GM12878 (cell line): Measurements from ENCODE around the gene SNED1. TPM values are rescaled to one million over a fixed set of nuclear protein-coding genes. Genes with fewer than 3 reads are reported as not detected.

Experiments
- ATAC-seq: fragments of 200-7000 bp; cut with Tn5 transposase; 3 replicates; pipeline ENCODE4 v1.9.1; 2020; ENCODE audit warnings: mild to moderate bottlenecking, moderate library complexity
- BruUV-seq: library from RNA; stranded (reverse); fragments of 400-500 nt; replicated peaks from 2 replicates; lab custom pipeline; 2021; lab: Mats Ljungman, UMichigan
- CTCF ChIA-PET: fragments of 300-600 bp; sonication (Branson Sonifier 250); formaldehyde crosslinking; extraction: SDS; loops from one replicate; lab custom pipeline; 2021; ENCODE audit warnings: inconsistent platforms; lab: Yijun Ruan, JAX
- POLR2A ChIA-PET: fragments of 350-600 bp; formaldehyde crosslinking; extraction: SDS; loops from one replicate; lab custom pipeline; 2021; ENCODE audit warnings: inconsistent platforms; lab: Charles Lee
- RAD21 ChIA-PET: fragments of 300-600 bp; sonication (Branson Sonifier 250); formaldehyde crosslinking; loops from one replicate; lab custom pipeline; 2023; ENCODE audit warnings: antibody characterized with exemption; ENCODE audit not compliant: unreplicated experiment; lab: Charles Lee
- SMC1A ChIA-PET: fragments of 300-600 bp; sonication (Branson Sonifier 250); formaldehyde crosslinking; loops from one replicate; lab custom pipeline; 2023; ENCODE audit not compliant: unreplicated experiment, uncharacterized antibody; lab: Charles Lee
- DNase-seq: peaks from one replicate; pipeline ENCODE4 v3.0.0-alpha.2; 2011; ENCODE audit warnings: low read depth, low spot score
- FAIRE-seq: peaks from 3 replicates; lab custom pipeline; 2011; peaks lifted over from hg19 to GRCh38; lab: Jason Lieb, UNC
- H2AFZ ChIP-seq: 2 replicates; pipeline ENCODE4 v1.6.0; 2011; ENCODE audit warnings: low read depth, low read length, control low read depth; ENCODE audit not compliant: control insufficient read depth
- H3K27ac ChIP-seq: 2 replicates; pipeline ENCODE4 v1.5.1; 2011; ENCODE audit warnings: control low read depth; ENCODE audit not compliant: control insufficient read depth, insufficient read depth
- H3K27me3 ChIP-seq, 2 experiments: replicated peaks in 1 of 2; 2 replicates each; pipeline versions ENCODE4 v1.6.0 to v1.6.1; 2011; ENCODE audit warnings: low read length in 1 of 2; ENCODE audit not compliant: control insufficient read depth in 2 of 2, insufficient read depth in 2 of 2
- H3K36me3 ChIP-seq, 2 experiments: 2 replicates each; pipeline ENCODE4 v1.5.1; 2011; ENCODE audit warnings: low read length in 1 of 2; ENCODE audit not compliant: control insufficient read depth in 2 of 2, insufficient read depth in 2 of 2
- H3K4me1 ChIP-seq: 2 replicates; pipeline ENCODE4 v1.6.1; 2011; ENCODE audit warnings: mild to moderate bottlenecking, low read length, moderate library complexity, mixed read lengths; ENCODE audit not compliant: control insufficient read depth, insufficient read depth
- H3K4me2 ChIP-seq: 2 replicates; pipeline ENCODE4 v1.6.0; 2011; ENCODE audit warnings: control low read depth; ENCODE audit not compliant: control insufficient read depth, insufficient read depth
- H3K4me3 ChIP-seq: fragments of 200-600 bp; sonication (generic); 2 replicates; pipeline ENCODE4 v1.5.1; 2016
- H3K79me2 ChIP-seq: 2 replicates; pipeline ENCODE4 v1.6.0; 2011; ENCODE audit warnings: low read length; ENCODE audit not compliant: control insufficient read depth, insufficient read depth
- H3K9ac ChIP-seq: 2 replicates; pipeline ENCODE4 v1.8.0; 2011; ENCODE audit warnings: low read length, control low read depth, mixed read lengths; ENCODE audit not compliant: control insufficient read depth, insufficient read depth
- H3K9me3 ChIP-seq: replicated peaks from 3 replicates; pipeline ENCODE4 v1.5.1; 2011; ENCODE audit warnings: mild to moderate bottlenecking, low read length; ENCODE audit not compliant: control insufficient read depth, insufficient read depth
- H4K20me1 ChIP-seq: 2 replicates; pipeline ENCODE4 v1.6.0; 2011; ENCODE audit not compliant: control insufficient read depth, insufficient read depth
- BHLHE40 ChIP-seq, 2 experiments: fragments of 450-650 bp in 1 of 2; IDR thresholded peaks; 2 replicates each; pipeline ENCODE4 v1.6.1; 2011 to 2017; ENCODE audit warnings: low read depth in 2 of 2, borderline replicate concordance in 1 of 2, improper control_type of control experiment in 1 of 2, low read length in 1 of 2, mild to moderate bottlenecking in 1 of 2
- BMI1 ChIP-seq: fragments of 450-650 bp; IDR thresholded peaks from 2 replicates; pipeline ENCODE4 v1.6.1; 2016; ENCODE audit warnings: mild to moderate bottlenecking, moderate library complexity, borderline replicate concordance
- ETV6 ChIP-seq, 2 experiments: fragments of 450-650 bp in 1 of 2; IDR thresholded peaks in 1 of 2; conservative IDR thresholded peaks in 1 of 2; 2 replicates each; pipeline ENCODE4 v1.6.1; 2014; ENCODE audit warnings: antibody characterized with exemption in 1 of 2, borderline replicate concordance in 1 of 2, low read depth in 1 of 2, mild to moderate bottlenecking in 1 of 2, moderate library complexity in 1 of 2
- GATAD2B ChIP-seq: fragments of 450-650 bp; conservative IDR thresholded peaks from 2 replicates; pipeline ENCODE4 v1.6.1; 2017; ENCODE audit warnings: low read depth, mild to moderate bottlenecking, moderate library complexity
- NFYA ChIP-seq: IDR thresholded peaks from 2 replicates; pipeline ENCODE4 v1.6.1; 2011; ENCODE audit warnings: low read depth, mild to moderate bottlenecking, low read length, improper control_type of control experiment, borderline replicate concordance
- NKRF ChIP-seq: fragments of 450-650 bp; conservative IDR thresholded peaks from 2 replicates; pipeline ENCODE4 v1.6.1; 2017; ENCODE audit warnings: mild to moderate bottlenecking, moderate library complexity
- RAD51 ChIP-seq: fragments of 450-650 bp; IDR thresholded peaks from 2 replicates; pipeline ENCODE4 v1.6.1; 2016; ENCODE audit warnings: moderate library complexity, mild to moderate bottlenecking, inconsistent platforms
- RCOR1 ChIP-seq: conservative IDR thresholded peaks from 2 replicates; pipeline ENCODE4 v1.6.1; 2012; ENCODE audit warnings: low read depth, low read length, improper control_type of control experiment
- RELA ChIP-seq: fragments of 450-650 bp; IDR thresholded peaks from 2 replicates; pipeline ENCODE4 v1.8.0; 2014; ENCODE audit warnings: borderline replicate concordance; ENCODE audit not compliant: partially characterized antibody
- RUNX3 ChIP-seq: IDR thresholded peaks from 2 replicates; pipeline ENCODE4 v1.6.1; 2012; ENCODE audit warnings: low read length, inconsistent platforms
- SMAD1 ChIP-seq: fragments of 450-650 bp; IDR thresholded peaks from 2 replicates; pipeline ENCODE4 v1.6.1; 2018; ENCODE audit warnings: mild to moderate bottlenecking, low read depth; ENCODE audit not compliant: partially characterized antibody
- SMC3 ChIP-seq: IDR thresholded peaks from 2 replicates; pipeline ENCODE4 v1.6.1; 2011; ENCODE audit warnings: low read length, improper control_type of control experiment, borderline replicate concordance
- YBX1 ChIP-seq: fragments of 450-650 bp; IDR thresholded peaks from 2 replicates; pipeline ENCODE4 v1.6.1; 2016; ENCODE audit warnings: antibody characterized with exemption
- ZNF24 ChIP-seq: fragments of 450-650 bp; IDR thresholded peaks from 2 replicates; pipeline ENCODE4 v1.6.1; 2017; ENCODE audit warnings: antibody characterized with exemption, mild to moderate bottlenecking
- WGBS: methylation state at CpG from one replicate; pipeline ENCODE4 v1.1.6; 2016; ENCODE audit warnings: low lambda C conversion rate; ENCODE audit not compliant: insufficient replicate concordance, insufficient coverage; ENCODE audit errors: missing lambda C conversion rate; 5-methylcytosine and 5-hydroxymethylcytosine counted together
- in situ Hi-C: fragments of 300-500 bp; cut with MboI; formaldehyde crosslinking; loops from 9 replicates; pipeline ENCODE4 v1.14.3; 2018; ENCODE audit warnings: mixed read lengths
- intact Hi-C: fragments of 100-400 bp; cut with micrococcal nuclease; formaldehyde crosslinking; loops from one replicate; pipeline ENCODE4 v1.14.2; 2022; ENCODE audit not compliant: unreplicated experiment
- polyA plus RNA-seq, 11 experiments: library from polyadenylated mRNA; depleted of rRNA in 4 of 11; unstranded in 6 of 11; stranded (reverse) in 5 of 11; fragments of >200 nt; fragmentation: Nextera tagmentation in 4 of 11; fragmentation: Illumina TruSeq in 1 of 11; extraction: Ambion mirVana in 4 of 11; extraction: Trizol in 1 of 11; gene quantifications; 1 replicate in 1 of 11; 2 replicates in 10 of 11; pipeline versions ENCODE4 v1.2.1 to v1.2.3, GENCODE V29; 2011 to 2016; ENCODE audit warnings: inconsistent platforms in 2 of 11, missing spikeins in 2 of 11, low read depth in 1 of 11
- total RNA-seq, 4 experiments: library from RNA; depleted of rRNA in 3 of 4; stranded (reverse); fragments of >200 nt in 3 of 4; fragmentation: Illumina TruSeq in 1 of 4; extraction: Trizol in 1 of 4; gene quantifications; 2 replicates each; pipeline versions ENCODE4 v1.2.1 to v1.2.3, GENCODE V29; 2013 to 2021
- TF ChIP-seq, protein P1 (sequence below): IDR thresholded peaks from 2 replicates; pipeline ENCODE4 v1.6.1; 2011; ENCODE audit warnings: borderline replicate concordance, low read depth, mild to moderate bottlenecking, moderate library complexity, mixed read lengths, low read length; ENCODE audit not compliant: insufficient read depth; ENCODE audit errors: extremely low read length
- TF ChIP-seq, protein P2 (sequence below): IDR thresholded peaks from 2 replicates; pipeline ENCODE4 v1.6.1; 2011; ENCODE audit warnings: low read depth, low read length, improper control_type of control experiment, borderline replicate concordance

Gene SNED1
- total and polyA plus RNA-seq, 10 of the 15 experiments (the other 5 are each of a cell fraction or from before 2014, with no cell fraction given), result 0.05 to 8.4 (median 3.0) TPM

DNA sequence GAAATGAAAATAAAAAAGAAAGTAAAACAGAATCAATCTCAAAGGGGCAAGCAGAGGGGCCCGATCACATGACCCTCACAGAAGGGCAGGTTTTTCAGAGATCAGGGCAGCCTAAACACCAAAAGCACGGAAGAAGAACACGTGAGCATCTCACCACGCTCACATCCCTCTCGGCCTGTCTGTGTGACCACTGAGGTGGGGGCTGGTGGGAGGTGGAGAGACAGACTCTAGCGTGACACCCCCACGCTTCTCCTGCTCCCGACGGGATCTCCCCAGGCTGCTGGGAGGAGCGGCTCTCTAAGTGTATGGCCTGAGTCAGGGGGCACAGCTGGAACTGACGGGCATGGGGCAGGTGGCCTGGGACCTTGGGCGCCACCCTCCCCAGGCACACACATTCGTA, 127.2 kb downstream of the SNED1 start:
- peaks cover 43% of the 10 kb centered on the region for H3K4me1 ChIP-seq
- H3K9me3 ChIP-seq, result peaks cover 3% of the 10 kb centered on the region
- H3K9ac ChIP-seq, result peak overlapping the region; percentile 56
- no peaks in the 10 kb centered on the region for H4K20me1 ChIP-seq
- in situ Hi-C loops (no loop called here), intact Hi-C loops (loop anchor here (2.0 kb wide), 2 partner anchors 23 to 27 kb away; partner anchors contain the start of gene PASK)
- ChIA-PET CTCF (interaction anchor here (2.1 kb wide), 1 partner anchor 15 kb away, joined by 10 read pairs; no protein-coding TSS in a partner anchor), POLR2A (interaction anchor here (1.0 to 4.3 kb wide), 3 partner anchors 12 to 29 kb away, joined by 3 to 35 read pairs (median 10); partner anchors contain the start of gene MTERF4), SMC1A (interaction anchor here (0.9 to 5.4 kb wide), 4 partner anchors 8 to 26 kb away, joined by 3 to 48 read pairs (median 5); no protein-coding TSS in a partner anchor), RAD21 (interaction anchor here (1.1 to 1.8 kb wide), 2 partner anchors 8 to 24 kb away, joined by 3 to 6 read pairs; partner anchors contain the start of gene PASK)
- no peak for DNase-seq
- TF ChIP-seq NKRF (no peak), RUNX3 (0 out of 2 replicates have a peak, but pooled peaks have one; percentile 9), YBX1 (no peak), NFYA (no peak), SMC3 (no peak), RELA (no peak), ETV6 (conservative IDR thresholded peaks at IDR 0.05 in 1 of 2, IDR thresholded peaks at IDR 0.05 in 1 of 2; ENCODE audit: borderline replicate concordance in 1 of 2, low read depth in 1 of 2) (no peak), RAD51 (peak; percentile 47; the same call in 1 of the 2 replicates), BMI1 (no peak), ZNF24 (no peak), BHLHE40 (IDR thresholded peaks at IDR 0.05; ENCODE audit: borderline replicate concordance in 1 of 2, low read depth in 2 of 2, low read length in 1 of 2) (peak; percentile 51 to 64; a peak in 2 of 4 replicates), RCOR1 (no peak), GATAD2B (no peak), SMAD1 (no peak)
- TF ChIP-seq, protein P1, sequence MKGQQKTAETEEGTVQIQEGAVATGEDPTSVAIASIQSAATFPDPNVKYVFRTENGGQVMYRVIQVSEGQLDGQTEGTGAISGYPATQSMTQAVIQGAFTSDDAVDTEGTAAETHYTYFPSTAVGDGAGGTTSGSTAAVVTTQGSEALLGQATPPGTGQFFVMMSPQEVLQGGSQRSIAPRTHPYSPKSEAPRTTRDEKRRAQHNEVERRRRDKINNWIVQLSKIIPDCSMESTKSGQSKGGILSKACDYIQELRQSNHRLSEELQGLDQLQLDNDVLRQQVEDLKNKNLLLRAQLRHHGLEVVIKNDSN, result peak; percentile 43
- TF ChIP-seq, protein P2, sequence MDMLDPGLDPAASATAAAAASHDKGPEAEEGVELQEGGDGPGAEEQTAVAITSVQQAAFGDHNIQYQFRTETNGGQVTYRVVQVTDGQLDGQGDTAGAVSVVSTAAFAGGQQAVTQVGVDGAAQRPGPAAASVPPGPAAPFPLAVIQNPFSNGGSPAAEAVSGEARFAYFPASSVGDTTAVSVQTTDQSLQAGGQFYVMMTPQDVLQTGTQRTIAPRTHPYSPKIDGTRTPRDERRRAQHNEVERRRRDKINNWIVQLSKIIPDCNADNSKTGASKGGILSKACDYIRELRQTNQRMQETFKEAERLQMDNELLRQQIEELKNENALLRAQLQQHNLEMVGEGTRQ, result peak; percentile 16; the same call in 1 of the 2 replicates
- peaks cover 11 to 16% of the 10 kb centered on the region in 2 experiments; a peak in 3 of 4 replicates for H3K36me3 ChIP-seq
- no peak for FAIRE-seq
- no TSS peak for BruUV-seq
- H3K4me3 ChIP-seq, result no peak overlapping the region; the same call in 1 of the 2 replicates
- H3K27me3 ChIP-seq, result no peaks in the 10 kb centered on the region
- H3K27ac ChIP-seq, result peak overlapping the region; percentile 97
- H2AFZ ChIP-seq, result 0 out of 2 replicates have a peak overlapping the region, but pooled peaks have one; percentile 7
- no peak for ATAC-seq
- H3K4me2 ChIP-seq, result peak overlapping the region; percentile 77
- peaks cover 31% of the 10 kb centered on the region for H3K79me2 ChIP-seq
- WGBS, result 72% methylated on average over 13 of the region's 13 CpGs
